ENCODE results near the gene WNT7B.

The WNT7B gene

GRCh38 chr22:45928726-45929368 lies 48.1 kb downstream of the WNT7B start:
- no peak for DNase-seq (ENCODE audit: extremely low spot score)
- TF ChIP-seq BHLHE40 (IDR thresholded peaks at IDR 0.05; ENCODE audit: borderline replicate concordance) (no peak), FOXK2 (IDR thresholded peaks at IDR 0.05) (no peak), SUZ12 (IDR thresholded peaks at IDR 0.05) (no peak), ELF4 (IDR thresholded peaks at IDR 0.05) (no peak), TARDBP (IDR thresholded peaks at IDR 0.05) (no peak), CTBP1 (IDR thresholded peaks at IDR 0.05; ENCODE audit: borderline replicate concordance) (no peak)
- TF ChIP-seq, protein P1, sequence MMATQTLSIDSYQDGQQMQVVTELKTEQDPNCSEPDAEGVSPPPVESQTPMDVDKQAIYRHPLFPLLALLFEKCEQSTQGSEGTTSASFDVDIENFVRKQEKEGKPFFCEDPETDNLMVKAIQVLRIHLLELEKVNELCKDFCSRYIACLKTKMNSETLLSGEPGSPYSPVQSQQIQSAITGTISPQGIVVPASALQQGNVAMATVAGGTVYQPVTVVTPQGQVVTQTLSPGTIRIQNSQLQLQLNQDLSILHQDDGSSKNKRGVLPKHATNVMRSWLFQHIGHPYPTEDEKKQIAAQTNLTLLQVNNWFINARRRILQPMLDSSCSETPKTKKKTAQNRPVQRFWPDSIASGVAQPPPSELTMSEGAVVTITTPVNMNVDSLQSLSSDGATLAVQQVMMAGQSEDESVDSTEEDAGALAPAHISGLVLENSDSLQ (IDR thresholded peaks at IDR 0.05): no peak
- ChIA-PET CTCF (no interaction called here), POLR2A (no interaction called here)

- TF ChIP-seq ARNT (IDR thresholded peaks at IDR 0.05): no peak
- TF ChIP-seq NFRKB (IDR thresholded peaks at IDR 0.05): no peak
- DNase-seq (ENCODE audit: extremely low spot score): no peak
- ChIA-PET POLR2A (no interaction called here), CTCF (interaction anchor here (0.8 kb wide), 1 partner anchor 79 kb away, joined by 3 read pairs; no protein-coding TSS in a partner anchor)
These were observed 49.9 kb downstream of the WNT7B start for GRCh38 chr22:45927059-45927458.

GRCh38 chr22:45926433-45926832 lies 50.5 kb downstream of the WNT7B start:
- DNase-seq (ENCODE audit: extremely low spot score): no peak
- CTCF ChIA-PET: interaction anchor here (0.6 kb wide), 1 partner anchor 19 kb away, joined by 3 read pairs; no protein-coding TSS in a partner anchor
- POLR2A ChIA-PET: no interaction called here
- no peak for TF ChIP-seq HDGF (IDR thresholded peaks at IDR 0.05; ENCODE audit: borderline replicate concordance)
- TF ChIP-seq SP1 (IDR thresholded peaks at IDR 0.05): no peak
- no peak for TF ChIP-seq NFRKB (IDR thresholded peaks at IDR 0.05)
- no peak for TF ChIP-seq FOXM1 (IDR thresholded peaks at IDR 0.05; ENCODE audit: borderline replicate concordance)

DNA sequence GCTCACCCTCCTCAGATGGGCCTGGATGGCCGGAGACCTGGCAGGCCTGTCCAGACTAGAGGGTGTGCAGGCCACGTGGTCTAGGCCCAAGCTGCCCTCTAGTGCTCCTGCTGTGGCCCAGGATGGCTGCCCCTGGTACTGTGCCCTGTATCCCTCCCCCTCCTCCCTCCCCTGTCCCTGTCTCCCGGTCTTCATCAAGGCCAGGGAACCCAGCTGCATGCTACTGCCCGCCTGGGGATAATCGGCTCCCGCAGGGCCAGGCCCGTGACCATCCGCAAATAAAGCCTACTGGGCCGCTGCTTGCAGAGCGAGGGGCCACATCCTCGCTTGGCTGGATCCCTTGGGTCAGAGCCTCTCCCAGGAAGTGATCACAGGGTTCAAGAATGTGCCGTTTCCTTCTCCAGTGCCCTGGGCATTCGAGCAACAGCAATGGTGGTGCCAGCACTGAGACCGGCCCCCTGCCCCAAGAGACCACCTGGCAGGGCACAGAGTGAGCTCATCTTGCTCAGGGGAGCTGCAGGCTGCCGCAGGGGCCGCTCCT lies 51.1 kb downstream of the WNT7B start:
- no peak for DNase-seq (ENCODE audit: extremely low spot score)
- POLR2A ChIA-PET: no interaction called here
- CTCF ChIA-PET: interaction anchor here (0.6 kb wide), 1 partner anchor 20 kb away, joined by 3 read pairs; no protein-coding TSS in a partner anchor
- TF ChIP-seq, protein P1 (IDR thresholded peaks at IDR 0.05): no peak
- TF ChIP-seq BHLHE40 (IDR thresholded peaks at IDR 0.05; ENCODE audit: borderline replicate concordance): no peak
- TF ChIP-seq FOXK2 (IDR thresholded peaks at IDR 0.05): no peak
- no peak for TF ChIP-seq FOXA1 (IDR thresholded peaks at IDR 0.05)
- no peak for TF ChIP-seq SUZ12 (IDR thresholded peaks at IDR 0.05)
- no peak for TF ChIP-seq CTBP1 (IDR thresholded peaks at IDR 0.05; ENCODE audit: borderline replicate concordance)
- no peak for TF ChIP-seq TARDBP (IDR thresholded peaks at IDR 0.05)
- no peak for TF ChIP-seq LEF1 (IDR thresholded peaks at IDR 0.05; ENCODE audit: borderline replicate concordance)
- TF ChIP-seq ARNT (IDR thresholded peaks at IDR 0.05): no peak
- no peak for TF ChIP-seq L3MBTL2 (conservative IDR thresholded peaks at IDR 0.05)

DNA sequence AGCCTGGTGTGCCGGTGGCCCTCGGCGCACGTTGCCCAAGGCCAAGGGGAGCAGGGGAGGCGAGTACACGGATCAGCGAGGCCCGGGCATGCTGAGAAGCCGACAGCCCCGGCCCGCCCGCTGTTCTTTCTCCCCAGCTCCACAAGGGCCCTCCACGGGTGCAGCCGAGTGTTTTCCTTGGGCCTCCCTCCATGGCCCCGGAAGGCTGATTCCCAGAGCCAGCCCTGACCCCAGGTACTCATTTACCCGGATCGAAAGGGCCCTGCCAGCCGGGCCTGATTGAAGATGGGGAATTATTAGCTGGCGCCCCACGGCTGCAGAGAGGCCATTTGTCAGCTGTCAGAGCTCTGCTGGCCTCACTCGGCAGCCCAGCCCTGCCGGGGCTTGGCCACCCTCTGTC lies 53.1 kb downstream of the WNT7B start:
- POLR2A ChIA-PET: no interaction called here
- no peak for DNase-seq (ENCODE audit: extremely low spot score)
- TF ChIP-seq NFRKB (IDR thresholded peaks at IDR 0.05) (no peak), TARDBP (IDR thresholded peaks at IDR 0.05) (no peak), BHLHE40 (IDR thresholded peaks at IDR 0.05; ENCODE audit: borderline replicate concordance) (no peak), HDGF (IDR thresholded peaks at IDR 0.05; ENCODE audit: borderline replicate concordance) (no peak), CTBP1 (IDR thresholded peaks at IDR 0.05; ENCODE audit: borderline replicate concordance) (no peak), LEF1 (IDR thresholded peaks at IDR 0.05; ENCODE audit: borderline replicate concordance) (no peak)
- CTCF ChIA-PET: interaction anchor here (0.9 kb wide), 1 partner anchor 52 kb away, joined by 3 read pairs; no protein-coding TSS in a partner anchor

- no peak for DNase-seq (ENCODE audit: extremely low spot score)
- ChIA-PET POLR2A (no interaction called here), CTCF (interaction anchor here (0.9 kb wide), 1 partner anchor 53 kb away, joined by 3 read pairs; no protein-coding TSS in a partner anchor)
- no peak for TF ChIP-seq FOXK2 (IDR thresholded peaks at IDR 0.05)
- TF ChIP-seq ZNF384 (IDR thresholded peaks at IDR 0.05): no peak
- no peak for TF ChIP-seq FOXA1 (IDR thresholded peaks at IDR 0.05)
- TF ChIP-seq ARNT (IDR thresholded peaks at IDR 0.05): no peak
- TF ChIP-seq TARDBP (IDR thresholded peaks at IDR 0.05): no peak
- no peak for TF ChIP-seq SUZ12 (IDR thresholded peaks at IDR 0.05)
- no peak for TF ChIP-seq CTBP1 (IDR thresholded peaks at IDR 0.05; ENCODE audit: borderline replicate concordance)
- TF ChIP-seq BHLHE40 (IDR thresholded peaks at IDR 0.05; ENCODE audit: borderline replicate concordance): no peak
- TF ChIP-seq, protein P1 (IDR thresholded peaks at IDR 0.05): no peak
- no peak for TF ChIP-seq SP1 (IDR thresholded peaks at IDR 0.05)
- no peak for TF ChIP-seq NFRKB (IDR thresholded peaks at IDR 0.05)
- no peak for TF ChIP-seq L3MBTL2 (conservative IDR thresholded peaks at IDR 0.05)
- no peak for TF ChIP-seq LEF1 (IDR thresholded peaks at IDR 0.05; ENCODE audit: borderline replicate concordance)
These were observed 53.8 kb downstream of the WNT7B start for GRCh38 chr22:45923212-45923611.

DNA sequence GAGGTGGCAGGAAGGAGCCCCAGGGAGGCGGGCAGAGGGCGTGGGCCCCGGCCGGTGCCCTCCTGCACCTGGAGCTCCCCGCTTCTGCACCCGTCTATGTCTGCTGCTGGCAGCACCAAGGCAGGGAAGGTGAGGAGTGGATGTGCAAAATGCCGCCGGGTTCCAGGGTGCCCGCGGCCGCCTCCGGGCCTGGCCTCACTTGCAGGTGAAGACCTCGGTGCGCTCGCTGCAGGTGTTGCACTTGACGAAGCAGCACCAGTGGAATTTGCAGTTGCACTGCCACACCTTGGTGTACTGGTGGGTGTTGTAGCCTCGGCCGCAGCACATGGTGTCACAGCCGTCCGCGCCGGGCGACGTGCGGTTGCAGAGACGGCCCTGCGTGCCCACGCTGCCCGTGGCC lies 54.3 kb downstream of the WNT7B start:
- CTCF ChIA-PET: interaction anchor here (0.5 to 0.9 kb wide), 2 partner anchors 30 to 54 kb away, joined by 3 to 5 read pairs; no protein-coding TSS in a partner anchor
- POLR2A ChIA-PET: no interaction called here
- TF ChIP-seq NFRKB (IDR thresholded peaks at IDR 0.05) (no peak), FOXM1 (IDR thresholded peaks at IDR 0.05; ENCODE audit: borderline replicate concordance) (no peak), SUZ12 (IDR thresholded peaks at IDR 0.05) (no peak), TARDBP (IDR thresholded peaks at IDR 0.05) (no peak), FOXK2 (IDR thresholded peaks at IDR 0.05) (no peak), SP1 (IDR thresholded peaks at IDR 0.05) (no peak), L3MBTL2 (conservative IDR thresholded peaks at IDR 0.05) (no peak), LEF1 (IDR thresholded peaks at IDR 0.05; ENCODE audit: borderline replicate concordance) (no peak), CTBP1 (IDR thresholded peaks at IDR 0.05; ENCODE audit: borderline replicate concordance) (no peak), FOXA1 (IDR thresholded peaks at IDR 0.05) (no peak), ARNT (IDR thresholded peaks at IDR 0.05) (no peak), ELF4 (IDR thresholded peaks at IDR 0.05) (no peak), ZNF384 (IDR thresholded peaks at IDR 0.05) (no peak)
- TF ChIP-seq, protein P1 (IDR thresholded peaks at IDR 0.05): no peak

More for the DNA sequence above, 54.3 kb downstream of the WNT7B start:
- no peak for DNase-seq (ENCODE audit: extremely low spot score)

Data from HEK293T (cell line).